ENCODE data around the gene TMEM108.

The TMEM108 gene

GRCh38 chr3:133384331-133385027 lies 346.3 kb downstream of the TMEM108 start:
- no peak for DNase-seq (ENCODE audit: low read depth)

DNA sequence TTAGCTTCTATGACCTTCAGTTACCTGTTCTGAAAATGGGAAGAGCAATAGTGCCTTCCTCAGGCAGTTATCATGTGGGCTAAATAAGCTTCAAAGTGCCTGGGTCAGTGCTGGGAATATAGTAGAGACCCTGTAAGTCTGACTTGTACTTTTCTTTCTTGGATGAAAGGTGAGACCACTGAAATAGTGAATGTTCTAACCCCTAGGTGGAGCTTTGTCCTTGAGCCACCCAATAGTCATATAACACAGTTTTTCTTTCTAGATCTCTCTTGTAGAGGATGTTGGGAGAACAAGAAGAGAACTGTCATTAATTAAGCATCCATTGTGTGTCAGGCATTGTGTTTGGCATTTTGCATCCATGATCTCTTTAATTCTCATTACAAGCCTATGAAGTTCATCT lies 348.7 kb downstream of the TMEM108 start:
- DNase-seq (ENCODE audit: low read depth) = no peak

DNA sequence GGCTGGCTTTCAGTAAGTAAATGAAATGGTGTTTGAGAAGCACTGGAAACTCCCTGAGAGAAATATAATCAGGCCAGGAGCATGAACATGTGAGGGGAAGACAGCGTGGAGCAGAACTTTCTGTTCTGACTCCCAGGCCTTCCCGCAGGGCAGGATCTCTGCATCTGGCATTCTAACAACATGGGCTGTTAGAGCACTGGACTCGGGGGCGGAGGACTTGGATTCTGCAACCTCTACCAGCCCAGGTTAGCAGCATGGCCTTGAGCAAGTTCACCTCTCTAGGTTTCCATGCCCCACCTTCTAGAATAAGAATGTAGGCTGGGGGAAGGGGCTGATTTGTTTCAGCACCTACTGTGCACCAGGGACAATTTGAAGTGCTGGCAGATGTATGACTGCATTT lies 349.1 kb downstream of the TMEM108 start:
- DNase-seq (ENCODE audit: low read depth) = no peak

DNA sequence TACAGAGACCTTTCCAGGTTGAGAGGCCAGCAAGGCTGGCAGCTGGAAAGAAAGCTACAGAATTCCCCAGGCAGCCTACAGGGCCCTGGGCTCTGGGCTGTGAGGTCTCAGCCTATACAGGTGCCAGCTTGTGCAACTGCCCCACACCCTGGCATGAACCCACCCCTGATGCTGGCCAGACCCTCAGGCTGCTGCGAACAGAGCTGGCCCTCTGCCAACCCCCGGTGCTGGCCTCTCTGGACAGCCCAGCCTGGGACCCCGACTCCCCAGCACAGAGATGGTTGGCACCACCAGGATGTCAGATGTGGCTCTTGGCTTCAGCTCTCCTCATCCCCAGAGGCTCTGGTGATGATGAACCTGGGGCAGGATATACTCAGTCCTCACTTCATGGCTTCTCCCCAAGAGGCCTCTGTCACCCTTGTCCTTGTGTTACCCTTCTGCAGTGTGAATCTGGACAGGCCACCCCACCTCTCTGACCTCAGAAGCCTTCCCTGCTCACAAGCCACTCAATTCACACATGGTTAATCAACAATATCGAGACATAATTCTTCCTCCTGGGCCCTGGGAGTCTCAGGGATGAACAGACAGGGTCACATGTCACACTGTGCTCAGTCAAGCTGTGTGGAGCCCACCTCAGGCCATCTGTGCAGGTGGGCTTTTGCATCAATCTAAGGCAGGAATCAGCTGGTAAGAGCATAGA lies 350.7 kb downstream of the TMEM108 start:
- DNase-seq (ENCODE audit: low read depth) = no peak

DNA sequence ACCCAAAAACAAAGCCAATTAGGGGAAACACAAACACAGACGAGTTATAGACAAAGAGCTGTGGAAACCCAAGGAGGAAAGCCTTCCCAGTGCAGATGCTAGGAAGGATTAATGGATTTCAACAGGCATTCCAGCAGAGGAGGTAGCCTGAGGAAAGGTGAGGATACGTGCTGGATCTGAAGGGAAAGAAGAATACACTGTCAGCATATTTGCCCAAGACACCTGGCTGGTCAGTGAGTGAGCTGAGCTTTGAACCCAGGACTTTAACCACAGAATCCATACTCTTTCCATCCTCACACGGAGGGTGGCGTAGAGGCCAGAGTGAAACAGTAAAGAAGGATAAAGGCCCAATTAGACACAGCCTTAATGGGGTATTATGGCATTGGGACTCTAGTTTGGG lies 352.5 kb downstream of the TMEM108 start:
- no peak for DNase-seq (ENCODE audit: low read depth)

- DNase-seq (ENCODE audit: low read depth) = no peak
Measured at GRCh38 chr3:133393204-133393603, 355.0 kb downstream of the TMEM108 start.

DNA sequence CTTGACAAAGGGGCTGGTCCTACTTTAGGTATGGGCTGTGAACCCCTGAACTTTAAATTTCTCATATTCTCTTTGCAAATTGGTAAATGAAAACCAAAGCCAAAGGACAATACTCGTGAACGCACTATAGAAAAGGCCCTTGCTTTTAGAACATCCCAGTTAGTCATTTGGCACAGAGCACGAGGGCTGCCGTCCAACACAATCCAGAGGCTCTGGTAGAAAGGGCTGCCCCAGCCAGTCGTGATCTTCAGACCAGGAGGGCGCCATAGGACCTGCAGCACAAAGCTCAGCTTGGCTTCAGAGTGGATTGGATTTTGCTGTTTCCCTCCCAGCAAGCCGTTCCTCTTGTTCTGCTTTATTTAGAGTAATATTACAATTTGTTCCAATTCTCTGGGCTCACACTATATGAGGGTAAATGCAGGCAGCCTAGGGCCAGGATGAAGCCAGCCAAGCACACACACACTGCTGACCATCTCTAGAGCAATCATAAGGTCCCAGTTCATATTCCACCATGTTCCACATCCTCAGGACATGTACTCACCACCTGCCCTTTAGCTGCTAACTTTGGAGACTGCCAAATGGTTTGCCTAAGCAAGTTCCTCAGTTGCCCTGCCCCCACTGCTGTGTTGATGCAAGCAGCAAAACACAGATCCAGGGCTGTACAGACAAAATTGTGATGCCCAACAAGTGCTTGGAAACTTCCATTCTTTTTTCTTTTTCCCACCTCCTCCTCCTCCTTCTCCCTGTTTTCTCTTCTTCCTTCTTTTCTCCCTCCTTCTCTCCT lies 355.7 kb downstream of the TMEM108 start:
- DNase-seq (ENCODE audit: low read depth) = no peak

DNA sequence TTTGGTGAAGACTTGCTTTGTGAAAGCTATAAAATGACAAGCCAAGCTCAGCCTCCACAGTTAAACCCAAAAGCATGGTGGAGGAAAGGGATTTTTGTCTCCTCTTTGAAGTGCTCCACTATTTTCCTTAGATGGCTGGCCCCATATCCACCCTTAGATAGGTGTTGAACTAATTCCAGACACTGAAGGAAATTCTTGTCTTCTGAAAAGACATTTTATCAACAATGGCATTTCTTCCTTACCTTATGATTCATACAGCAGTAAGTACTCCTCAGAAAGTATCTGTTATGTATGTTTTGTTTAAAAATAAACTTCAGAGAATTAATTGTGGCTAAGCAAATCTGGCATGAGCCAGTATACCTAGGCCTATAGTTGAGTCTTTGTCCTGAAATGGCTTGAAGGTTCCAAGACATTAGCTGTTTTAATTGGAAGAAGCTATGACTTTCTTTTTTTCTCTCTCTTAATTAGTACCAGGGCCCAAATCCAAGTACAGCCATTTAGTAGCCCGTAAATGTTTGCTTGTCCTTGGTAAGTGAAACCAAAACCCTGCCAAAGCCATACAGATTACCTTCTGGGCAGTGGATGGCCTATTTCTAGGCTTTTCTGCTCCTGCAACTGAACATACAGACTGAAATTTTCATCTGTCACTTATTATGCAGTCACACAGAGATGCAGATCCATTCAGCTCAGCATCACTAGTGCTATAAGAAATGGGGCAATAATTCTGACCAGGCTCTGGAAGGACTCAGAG lies 356.5 kb downstream of the TMEM108 start:
- DNase-seq (ENCODE audit: low read depth) = no peak

- no peak for DNase-seq (ENCODE audit: low read depth)
Measured at GRCh38 chr3:133396906-133397305, 358.7 kb downstream of the TMEM108 start.

- DNase-seq (ENCODE audit: low read depth) = no peak
Measured at GRCh38 chr3:133400006-133400515, 361.9 kb downstream of the TMEM108 start, which contains the start of gene BFSP2. BFSP2 (plus strand) TSS chr3:133400056; CDS start chr3:133400084, 28 bp downstream.

DNA sequence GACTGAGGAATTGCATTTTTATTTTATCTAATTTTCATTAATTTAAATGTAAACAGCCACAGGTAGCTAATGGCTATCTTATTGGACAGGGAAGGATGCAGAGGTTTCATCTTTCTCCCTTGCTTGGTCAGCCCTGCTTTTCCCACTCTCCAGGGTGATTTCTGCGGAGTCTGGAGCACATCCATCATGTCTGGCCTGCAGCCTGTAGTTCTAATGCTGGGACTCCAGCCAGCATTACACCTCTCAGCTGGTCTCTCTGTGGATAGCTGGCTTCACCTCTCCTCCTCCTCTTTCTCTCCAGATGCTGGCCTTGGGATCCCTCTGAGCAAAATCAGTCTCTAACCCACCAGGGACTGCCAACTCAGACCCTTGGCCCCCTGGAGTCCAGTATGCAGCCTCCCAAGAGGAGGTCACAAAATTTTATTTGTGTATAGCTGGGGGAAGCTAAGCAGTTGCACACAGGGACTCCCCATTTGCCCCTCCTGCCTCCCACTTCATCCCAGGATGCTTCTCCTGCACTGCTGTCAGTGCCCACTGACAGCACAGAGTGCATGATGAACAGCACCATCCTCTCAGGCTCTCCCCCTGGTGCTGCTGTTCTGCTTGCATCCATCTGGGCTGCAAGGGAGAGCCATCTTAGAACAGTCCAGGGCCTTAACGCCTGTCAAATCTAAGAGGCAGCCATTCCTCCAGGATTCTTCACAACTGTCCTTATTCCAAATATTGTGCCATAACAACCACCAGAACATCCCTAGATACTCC lies 363.4 kb downstream of the TMEM108 start:
- no peak for DNase-seq (ENCODE audit: low read depth)

- no peak for DNase-seq (ENCODE audit: low read depth)
Measured at GRCh38 chr3:133404920-133405319, 366.7 kb downstream of the TMEM108 start.

- DNase-seq (ENCODE audit: low read depth) = no peak
Measured at GRCh38 chr3:133408366-133408765, 370.2 kb downstream of the TMEM108 start.

DNA sequence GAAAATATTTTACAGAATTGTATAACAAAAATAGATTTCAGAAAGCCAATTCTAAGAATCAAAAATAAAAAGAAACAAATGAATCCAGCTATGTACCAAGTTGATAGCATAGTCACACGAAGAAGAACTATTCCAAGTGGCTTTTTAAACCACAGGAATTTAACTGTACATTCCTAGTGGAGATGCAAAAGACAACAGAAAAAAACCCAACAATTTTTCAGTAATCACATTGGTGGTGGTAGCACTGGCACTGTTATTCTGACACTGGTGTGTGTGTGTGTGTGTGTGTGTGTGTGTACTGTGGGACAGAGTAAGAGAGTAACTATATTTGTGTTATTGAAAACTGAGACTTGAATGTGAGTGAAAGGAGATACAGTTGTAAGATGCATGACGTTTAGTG lies 370.8 kb downstream of the TMEM108 start:
- DNase-seq (ENCODE audit: low read depth) = no peak

GRCh38 chr3:133410191-133410892 lies 372.2 kb downstream of the TMEM108 start:
- no peak for DNase-seq (ENCODE audit: low read depth)

- DNase-seq (ENCODE audit: low read depth) = no peak
Measured at GRCh38 chr3:133412183-133413132, 374.3 kb downstream of the TMEM108 start.

DNA sequence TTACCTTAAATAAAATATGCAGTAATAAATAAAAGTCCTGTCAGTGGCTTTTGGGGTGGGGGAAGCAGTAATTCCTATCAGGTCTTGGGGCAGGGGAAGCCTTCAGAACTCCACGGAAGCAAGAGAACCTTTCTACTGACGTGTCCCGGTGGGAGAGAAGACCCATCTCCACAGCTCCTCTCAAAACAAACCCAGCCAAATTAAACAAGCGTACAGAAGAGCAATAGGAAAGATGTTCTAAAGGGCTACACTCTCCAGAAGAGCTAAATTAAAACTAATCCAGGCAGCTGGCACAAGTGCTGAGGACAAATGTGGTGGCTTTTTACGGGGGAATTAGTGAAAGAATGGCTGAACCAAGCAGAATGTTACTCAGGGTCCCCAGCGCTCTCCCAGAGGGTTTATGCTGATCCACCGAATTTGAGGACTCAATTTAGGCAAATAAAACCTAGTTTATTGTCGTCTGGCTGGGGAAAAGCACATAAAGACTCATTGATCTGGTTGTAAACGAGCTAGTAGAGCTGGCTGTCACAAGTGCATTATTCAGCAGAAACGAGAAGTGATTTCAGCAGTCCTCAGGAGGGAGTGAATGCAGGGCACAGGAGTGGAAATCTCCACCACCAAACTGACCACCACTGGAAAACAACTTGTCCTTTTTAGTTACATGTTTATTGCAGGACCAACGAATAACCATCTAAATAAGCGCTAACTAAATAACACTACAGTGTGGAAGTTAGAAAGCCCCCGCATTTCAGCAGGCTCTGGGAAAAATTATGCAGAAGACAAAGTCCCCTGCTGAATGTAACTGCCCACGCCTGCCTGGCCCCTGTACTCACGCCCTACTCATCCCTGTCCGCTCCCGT lies 375.2 kb downstream of the TMEM108 start:
- DNase-seq (ENCODE audit: low read depth) = no peak

GRCh38 chr3:133414021-133414392 lies 375.8 kb downstream of the TMEM108 start:
- no peak for DNase-seq (ENCODE audit: low read depth)
